ENCODE measurements around the gene CA4.
"Not testable (repeated sequence)": the region's sequence is repeated elsewhere in the genome, so short reads cannot be mapped to it uniquely, and the experiment has no call there.

The CA4 gene

DNA sequence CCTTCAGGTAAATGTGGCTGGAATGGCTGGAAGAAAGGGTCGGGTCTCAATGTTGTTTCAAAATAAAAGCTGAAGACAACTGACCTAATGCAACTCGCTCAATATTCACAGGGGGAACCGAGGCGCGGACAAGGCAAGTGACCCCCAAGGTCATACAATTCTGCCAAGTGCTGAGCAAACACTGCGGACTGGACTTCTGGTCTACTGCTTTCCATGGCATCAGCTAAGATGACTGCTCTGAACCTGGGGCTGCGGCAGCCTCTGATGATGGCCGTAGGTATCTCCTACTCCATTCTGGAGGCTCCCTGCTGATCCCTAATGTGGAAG is 21.9 kb downstream of the CA4 start:
- DNase-seq (ENCODE audit: low read depth in 1 of 2, low spot score in 1 of 2): no peak

DNA sequence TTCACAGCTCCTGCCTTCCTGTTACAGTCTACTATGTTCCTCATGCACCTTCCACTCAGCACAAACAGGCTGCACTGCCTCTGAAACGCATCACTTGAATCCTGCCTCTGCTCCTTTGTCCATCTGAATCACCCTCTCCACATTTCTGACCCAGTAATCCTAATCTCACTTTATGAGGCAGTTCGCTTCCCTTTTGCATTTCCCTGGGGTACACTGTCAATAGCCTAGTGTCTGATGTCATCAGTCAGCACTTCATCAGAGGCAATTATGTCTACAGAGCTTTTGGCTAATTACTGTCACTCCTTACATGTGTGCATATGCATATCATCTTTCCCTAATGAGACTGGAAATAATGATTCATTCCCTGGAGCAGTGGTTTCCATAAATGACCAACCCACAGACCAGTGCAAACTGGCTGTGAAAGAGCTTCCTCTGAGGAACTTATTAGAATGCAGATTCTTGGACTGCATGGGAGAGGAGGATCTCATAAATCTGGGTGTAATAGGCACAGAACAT is 23.6 kb downstream of the CA4 start:
- DNase-seq (ENCODE audit: low read depth in 1 of 2, low spot score in 1 of 2): no peak

DNA sequence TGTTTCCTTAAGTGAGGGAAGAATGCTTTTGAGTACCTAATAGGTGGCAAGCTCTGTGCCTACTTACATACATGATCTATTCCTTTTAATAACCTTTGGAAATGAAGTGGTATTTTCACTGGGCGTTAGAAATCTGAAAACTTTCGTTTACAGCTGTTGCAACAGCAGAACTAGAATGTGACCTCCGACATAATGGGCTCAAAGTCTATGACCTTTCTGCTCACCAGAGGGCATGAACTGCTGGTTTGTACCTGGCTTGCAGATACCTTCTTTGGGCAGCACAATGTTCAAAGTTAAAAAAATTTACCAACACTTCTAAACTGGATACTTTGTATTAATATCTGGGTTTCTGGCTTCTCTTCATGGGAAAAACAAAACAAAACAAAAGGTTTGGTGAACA is 24.3 kb downstream of the CA4 start:
- no peak for DNase-seq (ENCODE audit: low read depth in 1 of 2, low spot score in 1 of 2)

DNA sequence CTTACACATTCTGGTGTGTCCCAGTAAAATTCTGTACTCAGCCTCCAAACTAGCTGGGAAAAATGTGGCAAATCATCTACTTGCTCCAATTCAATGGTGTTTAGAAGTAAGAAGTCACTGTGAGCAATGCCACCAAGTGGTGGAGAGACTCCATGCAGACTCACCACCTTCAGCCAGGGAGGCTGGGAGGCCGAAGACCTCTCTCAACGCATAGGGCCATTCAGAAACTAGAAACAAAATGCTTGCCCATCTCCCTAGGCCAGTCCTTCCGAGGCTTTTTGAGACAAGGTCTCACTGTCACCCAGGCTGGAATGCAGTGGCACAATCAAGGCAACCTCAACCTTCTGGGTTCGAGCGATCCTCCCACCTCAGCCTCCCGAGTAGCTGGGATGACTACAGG is 25.0 kb downstream of the CA4 start:
- not testable (repeated sequence) for DNase-seq (ENCODE audit: low read depth in 1 of 2, low spot score in 1 of 2)

DNA sequence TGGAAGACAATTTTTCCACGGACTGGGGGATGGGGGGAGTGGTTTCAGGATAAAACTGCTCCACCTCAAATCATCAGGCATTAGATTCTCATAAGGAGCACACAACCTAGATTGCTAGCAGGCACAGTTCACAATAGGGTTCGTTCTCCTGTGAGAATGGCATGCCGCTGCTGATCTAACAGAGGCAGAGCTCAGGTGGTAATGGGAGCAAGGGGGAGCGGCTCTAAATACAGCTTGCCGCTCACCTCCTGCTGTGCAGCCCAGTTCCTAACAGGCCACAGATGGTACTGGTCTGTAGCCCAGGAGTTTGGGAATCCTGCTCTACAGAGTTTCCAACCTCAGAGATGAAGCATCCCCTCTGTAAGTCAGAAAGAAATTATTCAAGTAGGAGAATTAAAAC is 27.0 kb downstream of the CA4 start:
- not testable (repeated sequence) for DNase-seq (ENCODE audit: low read depth in 1 of 2, low spot score in 1 of 2)

DNA sequence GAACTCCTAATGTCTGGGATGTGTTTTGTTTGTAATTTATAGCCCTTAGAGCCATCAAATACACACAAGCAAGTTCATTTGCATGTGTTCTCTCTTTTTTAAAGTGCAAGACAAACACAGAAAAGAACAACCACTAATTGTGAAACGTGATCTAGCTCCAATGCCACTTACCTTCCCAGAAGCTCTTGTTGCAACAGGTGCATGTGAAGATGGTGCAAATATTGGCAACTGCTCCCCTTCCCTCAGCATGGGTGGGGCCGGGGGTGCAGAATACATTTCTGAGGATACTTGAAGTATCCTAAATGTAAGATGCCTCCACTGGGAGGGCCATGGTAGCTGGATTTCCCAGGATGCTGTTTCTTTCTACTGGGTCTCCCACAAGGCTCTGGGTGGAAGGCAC is 28.4 kb downstream of the CA4 start:
- not testable (repeated sequence) for DNase-seq (ENCODE audit: low read depth in 1 of 2, low spot score in 1 of 2)

DNA sequence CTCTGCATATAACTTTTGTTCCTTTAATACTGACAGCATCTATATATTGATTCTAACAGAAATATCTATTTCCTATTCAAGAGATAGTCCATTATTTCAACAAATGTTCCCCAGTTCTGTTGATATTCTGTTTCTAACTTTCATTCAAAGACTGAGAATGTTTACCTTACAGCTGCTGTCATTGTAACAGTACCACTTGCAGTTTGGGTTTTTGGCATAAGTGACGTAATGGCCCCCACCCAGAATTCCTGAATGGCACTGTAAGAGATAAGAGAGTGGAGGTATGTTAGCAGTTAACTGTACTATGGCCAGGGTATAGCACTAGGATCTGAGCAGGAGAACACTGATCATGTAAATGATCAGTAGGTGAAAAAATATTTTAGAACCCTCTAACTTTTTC is 30.6 kb downstream of the CA4 start:
- DNase-seq (ENCODE audit: low read depth in 1 of 2, low spot score in 1 of 2): not testable (repeated sequence)

DNA sequence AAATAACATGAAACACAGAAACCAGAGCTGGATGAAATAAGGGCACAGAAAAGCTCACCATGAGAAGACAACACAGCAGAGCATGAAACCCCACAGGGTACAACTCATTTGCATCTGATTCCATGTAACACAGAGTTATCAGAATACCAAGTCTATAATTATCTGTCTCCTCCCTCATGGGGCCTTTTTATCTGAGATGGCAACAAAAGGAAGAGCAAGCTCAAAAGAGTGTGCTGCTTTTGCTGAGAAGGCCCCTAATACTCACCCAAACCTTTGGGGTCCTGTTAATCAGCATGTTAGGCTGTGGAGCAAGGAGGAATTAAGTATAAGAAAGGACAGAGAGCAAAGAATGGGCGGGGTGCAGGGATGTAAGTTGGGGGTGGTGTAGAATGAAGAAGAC is 36.6 kb downstream of the CA4 start:
- not testable (repeated sequence) for DNase-seq (ENCODE audit: low read depth in 1 of 2, low spot score in 1 of 2)

DNA sequence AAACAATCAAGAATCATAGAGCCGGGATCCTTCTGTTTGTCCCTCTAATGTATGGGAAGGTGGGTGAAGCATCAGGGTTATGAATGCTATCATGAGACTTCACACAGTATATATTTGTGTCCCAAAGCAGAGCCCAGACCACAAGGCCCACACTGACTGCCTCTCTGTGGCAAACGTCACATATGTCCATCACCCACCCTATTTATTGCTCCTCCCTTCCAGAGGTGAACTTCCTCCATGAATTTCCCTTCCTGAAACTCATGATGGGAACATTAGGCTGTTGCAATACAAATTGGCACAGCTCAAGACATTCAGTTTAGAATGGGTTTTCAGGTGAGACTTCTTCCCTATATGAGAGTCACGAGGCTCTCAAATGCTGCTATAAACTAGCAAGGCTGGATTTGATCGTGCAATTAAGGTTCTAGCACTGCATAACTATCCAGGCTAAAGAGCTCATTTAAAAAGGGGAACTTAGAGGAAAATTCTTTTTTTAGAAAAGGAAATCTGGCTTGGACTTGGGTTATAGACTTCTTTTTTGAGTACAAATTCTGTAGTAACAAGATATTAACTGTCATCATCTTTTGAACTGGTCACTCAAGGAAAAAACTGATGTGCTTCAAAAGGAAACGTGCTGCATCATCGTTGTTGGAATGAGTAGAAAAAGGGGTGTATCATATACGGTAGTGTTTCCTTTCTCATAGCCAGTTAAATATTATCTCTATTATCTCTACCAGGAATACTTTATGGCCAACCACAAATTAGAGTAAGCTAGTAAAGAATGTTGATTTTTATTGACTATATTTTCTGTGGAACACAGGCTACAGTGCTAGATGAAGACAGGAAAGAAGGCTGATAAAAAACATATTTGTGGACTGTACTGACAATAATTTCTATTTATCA is 37.3 kb downstream of the CA4 start:
- not testable (repeated sequence) for DNase-seq (ENCODE audit: low read depth in 1 of 2, low spot score in 1 of 2)

DNA sequence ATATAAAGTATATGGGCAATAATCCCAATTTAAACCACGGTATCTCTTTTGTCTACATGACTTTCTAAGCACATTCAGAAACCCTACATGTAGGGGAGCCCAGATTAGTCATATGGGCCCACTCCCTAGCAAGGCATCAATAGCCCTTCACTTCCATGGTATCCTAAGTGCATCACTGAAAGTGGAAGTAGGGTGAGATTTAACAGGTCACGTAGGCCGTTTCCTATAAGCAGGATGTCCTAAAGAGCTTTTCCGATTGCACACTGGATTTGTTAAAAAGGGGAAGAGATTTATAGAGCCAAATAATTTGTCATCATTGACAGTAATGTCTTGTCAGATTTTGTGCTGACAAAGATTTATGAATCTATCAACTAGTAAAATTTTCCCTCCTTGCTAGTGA is 39.0 kb downstream of the CA4 start:
- no peak for DNase-seq (ENCODE audit: low read depth in 1 of 2, low spot score in 1 of 2)

DNA sequence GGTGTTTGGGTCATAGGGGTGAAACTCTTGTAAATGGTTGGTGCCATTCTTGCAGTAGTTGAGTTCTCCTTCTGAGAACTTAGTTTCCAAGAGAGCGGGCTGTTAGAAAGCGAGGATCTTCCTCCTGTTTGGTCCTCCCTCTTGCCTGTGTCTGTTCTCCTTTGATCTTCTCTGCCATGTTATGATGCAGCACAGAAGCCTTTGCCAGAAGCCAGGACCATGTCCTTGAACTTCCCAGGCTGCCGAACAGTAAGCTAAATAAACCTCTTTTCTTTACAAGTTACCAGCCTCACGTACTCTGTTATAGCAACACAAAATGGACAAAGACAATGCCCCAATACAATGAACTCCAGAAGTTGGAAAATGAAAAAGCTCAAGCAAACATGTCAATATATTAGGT is 40.3 kb downstream of the CA4 start:
- not testable (repeated sequence) for DNase-seq (ENCODE audit: low read depth in 1 of 2, low spot score in 1 of 2)

DNA sequence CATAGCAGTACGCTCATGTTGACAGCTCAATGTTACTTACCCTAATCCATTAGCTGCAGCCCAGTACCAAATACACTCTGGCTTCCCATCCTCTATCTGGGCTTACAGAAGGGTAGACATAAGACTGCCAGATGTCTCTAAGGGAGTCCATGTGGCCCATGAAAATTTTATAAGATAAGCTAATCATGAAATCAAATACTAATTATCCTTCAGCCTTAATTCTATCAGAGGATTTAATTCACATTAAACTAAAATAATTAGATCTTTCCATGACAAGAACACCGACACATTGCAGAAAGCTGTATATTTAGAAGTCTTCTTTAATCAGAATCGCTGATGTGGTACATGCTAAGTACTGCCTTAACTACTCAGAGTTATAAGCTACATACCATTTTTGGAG is 43.3 kb downstream of the CA4 start:
- DNase-seq (ENCODE audit: low read depth in 1 of 2, low spot score in 1 of 2): not testable (repeated sequence)

DNA sequence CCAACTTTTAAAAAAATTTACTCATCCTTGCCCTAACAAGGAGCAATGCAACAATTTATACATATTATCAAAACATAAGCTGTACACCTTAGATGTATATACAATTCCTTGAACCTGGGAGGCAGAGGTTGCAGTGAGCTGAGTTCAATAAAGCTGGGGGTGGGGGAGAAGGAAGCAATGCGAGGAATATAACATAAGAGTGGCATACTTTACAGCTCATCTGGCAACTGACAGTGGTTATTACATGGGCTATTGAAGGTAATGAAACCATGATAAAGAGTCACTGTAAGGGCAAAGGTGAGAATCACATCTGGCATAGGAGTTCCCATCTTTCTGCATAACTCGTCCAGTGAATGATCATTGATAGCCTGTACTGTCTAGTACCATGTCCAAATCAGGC is 43.7 kb downstream of the CA4 start:
- DNase-seq (ENCODE audit: low read depth in 1 of 2, low spot score in 1 of 2): no peak

DNA sequence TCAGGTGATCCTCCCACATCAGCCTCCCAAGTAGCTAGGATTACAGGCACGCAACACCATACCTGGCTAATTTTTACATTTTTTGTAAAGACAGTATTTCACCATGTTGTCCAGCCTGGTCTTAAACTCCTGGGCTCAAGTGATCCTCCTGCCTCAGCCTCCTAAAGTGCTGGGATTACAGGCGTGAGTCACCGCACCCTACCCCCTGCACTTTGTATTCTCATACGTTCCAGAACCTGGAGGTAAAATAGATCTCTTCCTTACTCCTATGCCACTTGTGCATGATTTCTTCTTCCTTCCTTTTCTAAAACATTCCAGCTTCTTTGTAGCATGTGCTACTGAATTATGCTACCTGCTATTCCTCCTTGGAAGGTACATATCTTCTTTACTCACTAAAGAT is 44.4 kb downstream of the CA4 start:
- not testable (repeated sequence) for DNase-seq (ENCODE audit: low read depth in 1 of 2, low spot score in 1 of 2)

DNA sequence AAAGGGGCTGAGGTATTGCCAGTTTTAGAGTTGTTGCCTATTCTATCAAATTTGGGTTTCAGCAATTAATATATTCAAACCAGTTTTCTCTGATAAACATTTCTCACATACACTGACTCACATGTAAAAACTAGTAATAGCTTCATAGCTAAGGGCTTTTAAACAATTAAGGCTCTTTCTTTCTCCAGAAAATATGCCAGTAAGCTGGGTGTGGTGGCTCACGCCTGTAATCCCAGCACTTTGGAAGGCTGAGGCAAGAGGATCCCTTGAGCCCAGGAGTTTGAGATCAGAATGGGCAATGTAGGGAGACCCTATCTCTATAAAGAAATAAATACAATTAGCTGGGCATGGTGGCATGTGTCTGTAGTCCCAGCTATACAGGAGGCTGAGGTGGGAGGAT is 48.9 kb downstream of the CA4 start:
- not testable (repeated sequence) for DNase-seq (ENCODE audit: low read depth in 1 of 2, low spot score in 1 of 2)

DNA sequence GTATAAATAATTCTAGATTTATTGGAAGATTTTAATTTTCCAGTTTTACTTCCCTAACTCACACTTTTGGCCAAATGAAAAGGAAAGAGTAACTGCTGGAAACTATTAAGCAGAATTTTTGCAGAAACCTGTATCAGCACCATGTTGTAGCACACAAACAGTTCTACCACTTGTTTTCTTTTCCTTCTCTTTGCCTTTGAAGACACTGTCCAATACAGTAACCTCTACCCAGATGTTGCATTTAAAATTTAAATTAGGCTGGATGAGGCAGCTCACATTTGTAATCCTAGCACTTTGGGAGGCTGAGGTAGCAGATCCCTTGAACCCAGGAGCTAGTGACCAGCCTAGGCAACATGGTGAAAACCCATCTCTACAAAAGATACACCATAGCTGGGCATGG is 56.0 kb downstream of the CA4 start:
- not testable (repeated sequence) for DNase-seq (ENCODE audit: low read depth in 1 of 2, low spot score in 1 of 2)

DNA sequence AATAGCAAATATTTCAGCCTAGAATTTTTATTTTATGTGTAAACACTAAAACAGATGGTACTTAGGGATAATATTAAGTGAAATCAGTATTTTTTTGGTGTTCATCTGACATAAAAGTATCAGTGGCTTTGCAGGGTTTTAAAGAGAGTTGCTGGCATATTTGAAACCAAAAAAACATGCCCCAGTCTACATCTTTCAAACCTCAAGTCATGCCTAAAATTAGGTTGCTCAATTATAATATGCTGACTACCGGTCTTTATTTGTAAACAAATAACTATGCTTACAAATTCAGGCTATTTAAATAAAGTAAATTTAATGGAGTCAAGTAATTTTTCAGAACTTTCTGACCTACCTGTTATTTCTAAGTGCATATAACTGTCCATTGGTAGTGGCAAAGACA is 58.5 kb downstream of the CA4 start:
- DNase-seq (ENCODE audit: low read depth in 1 of 2, low spot score in 1 of 2): not testable (repeated sequence)
